Thoracic aorta (tissue), 2 donors: ENCODE results near the gene ARL15. TPM values are rescaled to one million over a fixed set of nuclear protein-coding genes. Genes with fewer than 3 reads are reported as not detected.

Experiments used
- ATAC-seq: fragments of 150-250 bp; one replicate; pipeline ENCODE4 v1.8.0; 2017; ENCODE audit warnings: low read depth; ENCODE audit not compliant: insufficient number of reproducible peaks, low FRiP score
- DNase-seq: peaks from one replicate; pipeline ENCODE4 v3.0.0-alpha.2; 2020; ENCODE audit warnings: low spot score
- H3K27ac ChIP-seq, 2 donors: fragments of 200-600 bp; sonication (generic); 1 replicate in 1 of 2; 2 replicates in 1 of 2; pipeline ENCODE4 v1.5.1; 2016; ENCODE audit warnings: mild to moderate bottlenecking in 2 of 2, moderate library complexity in 2 of 2
- H3K27me3 ChIP-seq: fragments of 200-600 bp; sonication (generic); replicated peaks from 2 replicates; pipeline ENCODE4 v1.6.0; 2016; ENCODE audit warnings: mild to moderate bottlenecking; ENCODE audit not compliant: insufficient read depth
- H3K36me3 ChIP-seq: fragments of 200-600 bp; sonication (generic); one replicate; pipeline ENCODE4 v1.5.1; 2016
- H3K4me1 ChIP-seq, 2 donors: fragments of 200-600 bp; sonication (generic); 1 replicate in 1 of 2; 2 replicates in 1 of 2; pipeline versions ENCODE4 v1.5.1 to v1.6.0; 2016; ENCODE audit warnings: low read depth in 2 of 2, mild to moderate bottlenecking in 1 of 2; ENCODE audit not compliant: control insufficient read depth in 1 of 2
- H3K4me3 ChIP-seq: fragments of 200-600 bp; sonication (generic); 2 replicates; pipeline ENCODE4 v1.5.1; 2016; ENCODE audit warnings: mild to moderate bottlenecking
- H3K9me3 ChIP-seq: fragments of 200-600 bp; sonication (generic); 2 replicates; pipeline ENCODE4 v1.5.1; 2016
- total RNA-seq, 2 donors: library from RNA; depleted of rRNA; stranded (reverse); fragments of >200 nt; gene quantifications; one replicate each; pipeline versions ENCODE4 v1.1.0 to v1.2.3, GENCODE V29; 2016
- TF ChIP-seq, protein P1 (sequence below): fragments of 200-600 bp; sonication (generic); IDR thresholded peaks from one replicate; pipeline ENCODE4 v1.5.1; 2019; ENCODE audit warnings: antibody characterized with exemption

Gene ARL15
- total RNA-seq, 2 donors from 2014 or later, result 23.6 to 36.8 TPM

DNA sequence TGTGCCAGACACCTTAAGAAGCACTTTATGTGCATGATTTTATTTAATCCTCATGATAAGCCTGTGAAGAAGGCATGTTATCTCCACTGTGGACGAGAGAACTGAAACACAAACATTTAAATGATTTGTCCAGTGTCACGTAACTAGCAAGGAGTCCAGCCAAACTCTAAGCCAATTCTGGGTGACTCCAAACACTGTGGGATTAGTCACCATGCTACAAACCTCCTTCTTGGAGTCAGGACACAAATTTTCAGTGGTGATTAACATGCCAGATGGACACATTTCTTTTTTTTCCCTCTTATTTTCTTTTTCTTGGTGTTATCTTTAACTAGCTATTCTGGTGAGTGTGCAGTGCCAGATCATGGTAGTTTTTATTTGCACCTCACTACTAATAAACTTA lies 433.1 kb downstream of the ARL15 start:
- Histone ChIP-seq H3K9me3 (no peaks in the 10 kb centered on the region), H3K36me3 (no peaks in the 10 kb centered on the region)
- peak; percentile 80 for ATAC-seq

GRCh38 chr5:53874409-53874808 lies 436.0 kb downstream of the ARL15 start:
- H3K4me3 ChIP-seq, result no peak overlapping the region
- TF ChIP-seq, protein P1, sequence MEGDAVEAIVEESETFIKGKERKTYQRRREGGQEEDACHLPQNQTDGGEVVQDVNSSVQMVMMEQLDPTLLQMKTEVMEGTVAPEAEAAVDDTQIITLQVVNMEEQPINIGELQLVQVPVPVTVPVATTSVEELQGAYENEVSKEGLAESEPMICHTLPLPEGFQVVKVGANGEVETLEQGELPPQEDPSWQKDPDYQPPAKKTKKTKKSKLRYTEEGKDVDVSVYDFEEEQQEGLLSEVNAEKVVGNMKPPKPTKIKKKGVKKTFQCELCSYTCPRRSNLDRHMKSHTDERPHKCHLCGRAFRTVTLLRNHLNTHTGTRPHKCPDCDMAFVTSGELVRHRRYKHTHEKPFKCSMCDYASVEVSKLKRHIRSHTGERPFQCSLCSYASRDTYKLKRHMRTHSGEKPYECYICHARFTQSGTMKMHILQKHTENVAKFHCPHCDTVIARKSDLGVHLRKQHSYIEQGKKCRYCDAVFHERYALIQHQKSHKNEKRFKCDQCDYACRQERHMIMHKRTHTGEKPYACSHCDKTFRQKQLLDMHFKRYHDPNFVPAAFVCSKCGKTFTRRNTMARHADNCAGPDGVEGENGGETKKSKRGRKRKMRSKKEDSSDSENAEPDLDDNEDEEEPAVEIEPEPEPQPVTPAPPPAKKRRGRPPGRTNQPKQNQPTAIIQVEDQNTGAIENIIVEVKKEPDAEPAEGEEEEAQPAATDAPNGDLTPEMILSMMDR, result no peak
- no peaks in the 10 kb centered on the region for H3K9me3 ChIP-seq
- no peaks in the 10 kb centered on the region for H3K27me3 ChIP-seq
- DNase-seq (no peak), ATAC-seq (no peak)
- no peaks in the 10 kb centered on the region for H3K36me3 ChIP-seq
- no peak overlapping the region for H3K27ac ChIP-seq
- peaks cover 0 to 9% of the 10 kb centered on the region in 2 donors for H3K4me1 ChIP-seq

More for the DNA sequence above, 433.1 kb downstream of the ARL15 start:
- Histone ChIP-seq H3K27ac (no peak overlapping the region), H3K27me3 (no peaks in the 10 kb centered on the region), H3K4me1 (peaks cover 0 to 9% of the 10 kb centered on the region in 2 donors), H3K4me3 (no peak overlapping the region)
- no peak for DNase-seq
- TF ChIP-seq, protein P1, result no peak

DNA sequence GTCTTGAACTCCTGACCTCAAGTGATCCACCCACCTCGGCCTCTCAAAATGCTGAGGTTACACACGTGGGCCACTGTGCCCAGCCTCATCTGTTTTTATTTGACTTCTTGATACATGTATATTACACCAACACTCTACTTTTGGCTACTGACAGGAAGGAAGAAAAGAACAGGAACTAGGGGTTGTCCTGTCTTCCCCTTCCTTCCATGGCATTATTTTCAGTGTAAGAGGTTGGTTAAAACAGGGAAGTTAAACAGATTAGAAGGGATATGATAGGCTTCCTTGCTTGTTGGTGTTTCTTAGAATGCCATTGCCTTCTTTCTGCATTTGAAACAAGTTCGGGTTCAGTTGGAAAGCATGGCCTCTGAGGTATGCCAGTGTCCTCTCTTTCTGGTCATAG lies 437.1 kb downstream of the ARL15 start:
- Histone ChIP-seq H3K27me3 (no peaks in the 10 kb centered on the region), H3K36me3 (no peaks in the 10 kb centered on the region), H3K9me3 (no peaks in the 10 kb centered on the region), H3K4me1 (peaks cover 0 to 9% of the 10 kb centered on the region in 2 donors), H3K4me3 (no peak overlapping the region), H3K27ac (no peak overlapping the region)
- ATAC-seq, result no peak
- no peak for DNase-seq
- TF ChIP-seq, protein P1, result no peak

DNA sequence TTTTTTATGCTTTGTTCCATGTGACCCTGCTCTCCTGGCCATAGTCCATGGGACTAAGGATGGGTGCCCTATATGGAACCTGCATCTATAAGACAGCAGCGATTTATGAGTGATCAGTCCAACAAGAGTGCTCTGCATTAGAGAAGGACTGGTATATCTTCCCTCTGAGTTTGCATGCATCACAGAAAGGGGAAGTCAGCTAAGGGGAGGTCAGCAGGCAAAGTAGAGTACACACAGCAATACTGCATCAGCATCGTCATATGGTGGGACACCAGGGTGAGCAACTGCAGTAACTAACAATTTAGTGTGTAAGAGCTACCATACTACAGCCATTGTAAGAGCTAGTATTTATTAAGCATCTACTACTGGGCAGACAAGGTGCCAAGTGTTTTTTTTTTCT lies 438.6 kb downstream of the ARL15 start:
- TF ChIP-seq, protein P1, result no peak
- Histone ChIP-seq H3K4me1 (no peaks in the 10 kb centered on the region), H3K27ac (no peak overlapping the region), H3K4me3 (no peak overlapping the region), H3K9me3 (no peaks in the 10 kb centered on the region), H3K36me3 (no peaks in the 10 kb centered on the region), H3K27me3 (no peaks in the 10 kb centered on the region)
- DNase-seq, result no peak
- ATAC-seq, result no peak

DNA sequence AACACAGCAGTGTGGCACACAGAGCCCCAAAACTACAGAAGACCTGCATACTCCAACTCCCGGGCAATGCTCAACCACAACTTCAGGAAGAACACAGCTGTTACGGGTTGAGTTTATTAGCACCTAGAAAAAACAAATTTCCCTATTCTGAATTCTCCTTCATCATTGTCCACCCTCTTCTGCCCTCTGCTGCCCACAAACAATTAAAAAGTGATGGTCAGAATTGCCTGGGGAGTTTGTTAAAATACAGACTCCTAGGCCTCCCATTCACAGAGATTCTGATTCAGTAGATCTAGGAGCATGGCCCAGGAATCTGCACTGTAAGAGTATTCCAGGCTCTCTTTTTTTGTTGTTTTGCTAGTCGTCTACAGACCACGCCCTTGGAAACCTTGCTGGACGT lies 439.3 kb downstream of the ARL15 start:
- H3K4me1 ChIP-seq, result no peaks in the 10 kb centered on the region
- H3K27me3 ChIP-seq, result no peaks in the 10 kb centered on the region
- ATAC-seq (no peak), DNase-seq (no peak)
- H3K9me3 ChIP-seq, result no peaks in the 10 kb centered on the region
- TF ChIP-seq, protein P1, result no peak
- H3K27ac ChIP-seq, result no peak overlapping the region
- no peak overlapping the region for H3K4me3 ChIP-seq
- H3K36me3 ChIP-seq, result no peaks in the 10 kb centered on the region
